Testis (tissue), 2 donors: ENCODE results near the gene IL1F10.

Experiments used
- CTCF ChIP-seq, 3 experiments: fragments of 450-650 bp in 2 of 3; fragments of 200-600 bp in 1 of 3; sonication (generic) in 1 of 3; IDR thresholded peaks; one replicate each; pipeline ENCODE4 v1.5.1; 2016 to 2019; ENCODE audit warnings: antibody characterized with exemption in 3 of 3, mild to moderate bottlenecking in 2 of 3, moderate library complexity in 1 of 3
- POLR2A ChIP-seq: fragments of 450-650 bp; IDR thresholded peaks from one replicate; pipeline ENCODE4 v1.6.1; 2017; ENCODE audit warnings: antibody characterized with exemption, mild to moderate bottlenecking, moderate library complexity

GRCh38 chr2:113075600-113075999 lies 7.8 kb downstream of the IL1F10 start:
- no peak for TF ChIP-seq CTCF (IDR thresholded peaks at IDR 0.05)
- no peak for TF ChIP-seq POLR2A
